H1 (cell line): ENCODE data around the gene AQP7. TPM values are rescaled to one million over a fixed set of nuclear protein-coding genes. Genes with fewer than 3 reads are reported as not detected.

Experiments used
- BACH1 ChIP-seq: IDR thresholded peaks from 2 replicates; pipeline ENCODE4 v1.6.1; 2012; ENCODE audit warnings: low read length, improper control_type of control experiment
- MAFK ChIP-seq: IDR thresholded peaks from 2 replicates; pipeline ENCODE4 v1.6.1; 2012; ENCODE audit warnings: low read depth, mild to moderate bottlenecking, improper control_type of control experiment, low read length
- SP1 ChIP-seq: IDR thresholded peaks from 2 replicates; pipeline ENCODE4 v1.6.1; 2011; ENCODE audit warnings: low read depth, low read length
- polyA plus RNA-seq, 7 experiments: library from polyadenylated mRNA; depleted of rRNA in 3 of 7; stranded (reverse) in 5 of 7; unstranded in 2 of 7; fragments of >200 nt in 5 of 7; fragments of 200-250 nt in 2 of 7; gene quantifications; 1 replicate in 5 of 7; 2 replicates in 1 of 7; 4 replicates in 1 of 7; pipeline versions ENCODE4 v1.2.1 to v1.2.3, GENCODE V29; 2011 to 2013; ENCODE audit warnings: missing spikeins in 2 of 7, mixed read lengths in 2 of 7
- total RNA-seq: library from RNA; stranded (reverse); fragmentation: NEBNext Ultra II Directional; extraction: Animal tissue kit (Norgen Biotek cat#: 25700); gene quantifications from 2 replicates; pipeline ENCODE4 v1.2.1, GENCODE V29; 2021

AQP7 gene
- total and polyA plus RNA-seq, 2 of the 8 experiments (the other 6 are each of a cell fraction or from before 2014, with no cell fraction given): not detected

- TF ChIP-seq SP1 (no peak), BACH1 (no peak), MAFK (no peak)
These were observed 47.6 kb downstream of the AQP7 start (continued) for GRCh38 chr9:33354651-33355211.
